ENCODE data around the gene CFAP99. TPM values are rescaled to one million over a fixed set of nuclear protein-coding genes. Genes with fewer than 3 reads are reported as not detected.
A peak's percentile ranks its signal among the peaks of the same experiment; 100 is the strongest.

CFAP99 gene
- total and polyA plus RNA-seq, 9 of the 15 experiments (the other 6 are each of a cell fraction or from before 2014, with no cell fraction given), result 0.07 to 0.18 (median 0.09) TPM; not detected in 6

DNA sequence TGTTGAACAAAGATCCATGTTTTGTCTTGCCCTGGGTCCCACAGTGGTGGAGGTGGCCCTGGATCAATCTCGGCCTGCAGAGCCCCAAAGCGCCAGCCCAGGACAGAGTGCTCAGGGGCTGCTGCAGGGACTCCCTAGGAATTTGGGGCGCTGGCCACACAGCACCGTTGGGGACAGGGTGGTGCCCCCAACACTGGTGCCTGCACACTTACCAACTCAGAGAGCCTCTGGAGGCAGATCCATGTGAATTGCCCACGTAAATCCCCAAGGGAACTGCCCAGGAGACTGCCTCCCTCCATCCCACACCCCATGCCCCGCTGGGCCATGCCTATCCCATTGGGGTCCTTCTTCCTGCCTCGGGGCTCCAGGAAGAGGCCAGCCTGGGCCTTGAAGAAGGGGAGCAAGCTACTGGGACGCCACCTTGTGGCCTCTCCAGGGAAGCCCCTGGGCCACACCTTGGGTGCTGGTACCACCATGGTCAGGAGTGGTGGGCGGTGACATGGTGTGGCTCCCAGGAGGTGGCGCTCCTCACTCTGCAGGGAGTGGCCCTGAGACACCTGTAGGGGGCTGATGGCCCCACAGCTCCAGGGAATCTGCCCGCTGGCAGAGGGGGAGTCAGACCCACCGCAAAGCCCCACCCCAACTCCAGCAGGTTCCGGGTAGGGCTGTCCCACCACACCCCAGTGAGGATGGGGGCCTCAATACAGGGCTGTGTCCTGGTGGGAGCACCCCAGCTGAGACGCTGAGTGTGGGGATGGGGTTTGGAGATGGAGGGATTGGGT is 22.8 kb downstream of the CFAP99 start (continued):
- no peak for TF ChIP-seq RBM34 (IDR thresholded peaks at IDR 0.05; ENCODE audit: borderline replicate concordance, insufficient read depth, low read length)
- no peak for TF ChIP-seq MEIS2 (IDR thresholded peaks at IDR 0.05; ENCODE audit: partially characterized antibody)
- peak; percentile 32 for TF ChIP-seq DACH1 (IDR thresholded peaks at IDR 0.05; ENCODE audit: partially characterized antibody)
- TF ChIP-seq, protein P1, sequence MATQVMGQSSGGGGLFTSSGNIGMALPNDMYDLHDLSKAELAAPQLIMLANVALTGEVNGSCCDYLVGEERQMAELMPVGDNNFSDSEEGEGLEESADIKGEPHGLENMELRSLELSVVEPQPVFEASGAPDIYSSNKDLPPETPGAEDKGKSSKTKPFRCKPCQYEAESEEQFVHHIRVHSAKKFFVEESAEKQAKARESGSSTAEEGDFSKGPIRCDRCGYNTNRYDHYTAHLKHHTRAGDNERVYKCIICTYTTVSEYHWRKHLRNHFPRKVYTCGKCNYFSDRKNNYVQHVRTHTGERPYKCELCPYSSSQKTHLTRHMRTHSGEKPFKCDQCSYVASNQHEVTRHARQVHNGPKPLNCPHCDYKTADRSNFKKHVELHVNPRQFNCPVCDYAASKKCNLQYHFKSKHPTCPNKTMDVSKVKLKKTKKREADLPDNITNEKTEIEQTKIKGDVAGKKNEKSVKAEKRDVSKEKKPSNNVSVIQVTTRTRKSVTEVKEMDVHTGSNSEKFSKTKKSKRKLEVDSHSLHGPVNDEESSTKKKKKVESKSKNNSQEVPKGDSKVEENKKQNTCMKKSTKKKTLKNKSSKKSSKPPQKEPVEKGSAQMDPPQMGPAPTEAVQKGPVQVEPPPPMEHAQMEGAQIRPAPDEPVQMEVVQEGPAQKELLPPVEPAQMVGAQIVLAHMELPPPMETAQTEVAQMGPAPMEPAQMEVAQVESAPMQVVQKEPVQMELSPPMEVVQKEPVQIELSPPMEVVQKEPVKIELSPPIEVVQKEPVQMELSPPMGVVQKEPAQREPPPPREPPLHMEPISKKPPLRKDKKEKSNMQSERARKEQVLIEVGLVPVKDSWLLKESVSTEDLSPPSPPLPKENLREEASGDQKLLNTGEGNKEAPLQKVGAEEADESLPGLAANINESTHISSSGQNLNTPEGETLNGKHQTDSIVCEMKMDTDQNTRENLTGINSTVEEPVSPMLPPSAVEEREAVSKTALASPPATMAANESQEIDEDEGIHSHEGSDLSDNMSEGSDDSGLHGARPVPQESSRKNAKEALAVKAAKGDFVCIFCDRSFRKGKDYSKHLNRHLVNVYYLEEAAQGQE (IDR thresholded peaks at IDR 0.05; ENCODE audit: borderline replicate concordance), result peak; percentile 92
- TF ChIP-seq, protein P1 (CRISPR knock-in tag; IDR thresholded peaks at IDR 0.05; ENCODE audit: low read depth), result no peak
- no peak for TF ChIP-seq SRSF1 (IDR thresholded peaks at IDR 0.05; ENCODE audit: low read depth, low read length)
- no peak for TF ChIP-seq ARHGAP35 (IDR thresholded peaks at IDR 0.05; ENCODE audit: partially characterized antibody)
- TF ChIP-seq, protein P2, sequence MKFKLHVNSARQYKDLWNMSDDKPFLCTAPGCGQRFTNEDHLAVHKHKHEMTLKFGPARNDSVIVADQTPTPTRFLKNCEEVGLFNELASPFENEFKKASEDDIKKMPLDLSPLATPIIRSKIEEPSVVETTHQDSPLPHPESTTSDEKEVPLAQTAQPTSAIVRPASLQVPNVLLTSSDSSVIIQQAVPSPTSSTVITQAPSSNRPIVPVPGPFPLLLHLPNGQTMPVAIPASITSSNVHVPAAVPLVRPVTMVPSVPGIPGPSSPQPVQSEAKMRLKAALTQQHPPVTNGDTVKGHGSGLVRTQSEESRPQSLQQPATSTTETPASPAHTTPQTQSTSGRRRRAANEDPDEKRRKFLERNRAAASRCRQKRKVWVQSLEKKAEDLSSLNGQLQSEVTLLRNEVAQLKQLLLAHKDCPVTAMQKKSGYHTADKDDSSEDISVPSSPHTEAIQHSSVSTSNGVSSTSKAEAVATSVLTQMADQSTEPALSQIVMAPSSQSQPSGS (CRISPR knock-in tag; IDR thresholded peaks at IDR 0.05), result no peak
- TF ChIP-seq, protein P3, sequence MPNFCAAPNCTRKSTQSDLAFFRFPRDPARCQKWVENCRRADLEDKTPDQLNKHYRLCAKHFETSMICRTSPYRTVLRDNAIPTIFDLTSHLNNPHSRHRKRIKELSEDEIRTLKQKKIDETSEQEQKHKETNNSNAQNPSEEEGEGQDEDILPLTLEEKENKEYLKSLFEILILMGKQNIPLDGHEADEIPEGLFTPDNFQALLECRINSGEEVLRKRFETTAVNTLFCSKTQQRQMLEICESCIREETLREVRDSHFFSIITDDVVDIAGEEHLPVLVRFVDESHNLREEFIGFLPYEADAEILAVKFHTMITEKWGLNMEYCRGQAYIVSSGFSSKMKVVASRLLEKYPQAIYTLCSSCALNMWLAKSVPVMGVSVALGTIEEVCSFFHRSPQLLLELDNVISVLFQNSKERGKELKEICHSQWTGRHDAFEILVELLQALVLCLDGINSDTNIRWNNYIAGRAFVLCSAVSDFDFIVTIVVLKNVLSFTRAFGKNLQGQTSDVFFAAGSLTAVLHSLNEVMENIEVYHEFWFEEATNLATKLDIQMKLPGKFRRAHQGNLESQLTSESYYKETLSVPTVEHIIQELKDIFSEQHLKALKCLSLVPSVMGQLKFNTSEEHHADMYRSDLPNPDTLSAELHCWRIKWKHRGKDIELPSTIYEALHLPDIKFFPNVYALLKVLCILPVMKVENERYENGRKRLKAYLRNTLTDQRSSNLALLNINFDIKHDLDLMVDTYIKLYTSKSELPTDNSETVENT (CRISPR knock-in tag; IDR thresholded peaks at IDR 0.05), result no peak
- no peak for TF ChIP-seq DDX20 (tag; IDR thresholded peaks at IDR 0.05; ENCODE audit: low read depth)
- no peak for TF ChIP-seq FUS (optimal IDR thresholded peaks at IDR 0.05; ENCODE audit: low read depth, low read length)
- no peak for TF ChIP-seq TAF9B (IDR thresholded peaks at IDR 0.05; ENCODE audit: partially characterized antibody)

Measured in K562 (cell line).